Sigmoid colon (tissue), 4 donors: ENCODE data around the gene SATB2.

Source experiments
- CTCF ChIP-seq, 4 experiments: fragments of 450-650 bp in 3 of 4; fragments of 200-600 bp in 1 of 4; IDR thresholded peaks; one replicate each; pipeline ENCODE4 v1.5.1; 2016 to 2019; ENCODE audit warnings: antibody characterized with exemption in 4 of 4, mild to moderate bottlenecking in 3 of 4, moderate library complexity in 2 of 4
- POLR2AphosphoS5 ChIP-seq, 4 donors: sonication (generic); formaldehyde crosslinking; IDR thresholded peaks; one replicate each; pipeline ENCODE4 v1.6.1; 2017; ENCODE audit warnings: antibody characterized with exemption in 4 of 4

- TF ChIP-seq CTCF (IDR thresholded peaks at IDR 0.05) (no peak), POLR2AphosphoS5 (IDR thresholded peaks at IDR 0.05) (no peak)
These were observed 38.3 kb downstream of the SATB2 start for GRCh38 chr2:199419428-199419827.
